Neural progenitor cell (in vitro differentiated cells): ENCODE data around the gene TMEM14A. TPM values are rescaled to one million over a fixed set of nuclear protein-coding genes. Genes with fewer than 3 reads are reported as not detected.

Experiments
- DNase-seq: peaks from one replicate; pipeline ENCODE4 v3.0.0-alpha.2; 2016; ENCODE audit warnings: low spot score
- H2AFZ ChIP-seq: fragments of 200-600 bp; sonication (generic); replicated peaks from 2 replicates; pipeline ENCODE4 v1.6.1; 2016; ENCODE audit warnings: antibody characterized with exemption
- H3F3A ChIP-seq: fragments of 200-600 bp; sonication (generic); 2 replicates; pipeline ENCODE4 v1.6.1; 2016; ENCODE audit warnings: antibody characterized with exemption, low read depth
- H3K27ac ChIP-seq: fragments of 200-600 bp; sonication (generic); 2 replicates; pipeline ENCODE4 v1.5.1; 2016; ENCODE audit warnings: mild to moderate bottlenecking
- H3K27me3 ChIP-seq: fragments of 200-600 bp; sonication (generic); 2 replicates; pipeline ENCODE4 v1.6.1; 2016; ENCODE audit warnings: mild to moderate bottlenecking, moderate library complexity
- H3K36me3 ChIP-seq: fragments of 200-600 bp; sonication (generic); 2 replicates; pipeline ENCODE4 v1.5.1; 2016
- H3K4me1 ChIP-seq: fragments of 200-600 bp; sonication (generic); 2 replicates; pipeline ENCODE4 v1.6.1; 2016; ENCODE audit warnings: mixed run types
- H3K4me2 ChIP-seq: fragments of 200-600 bp; sonication (generic); 2 replicates; pipeline ENCODE4 v1.6.1; 2016
- H3K4me3 ChIP-seq: fragments of 200-600 bp; sonication (generic); 2 replicates; pipeline ENCODE4 v1.5.1; 2016
- H3K79me2 ChIP-seq: fragments of 200-600 bp; sonication (generic); 2 replicates; pipeline ENCODE4 v1.6.1; 2016; ENCODE audit warnings: low read depth
- H3K9ac ChIP-seq: fragments of 200-600 bp; sonication (generic); 2 replicates; pipeline ENCODE4 v1.6.1; 2016
- H3K9me3 ChIP-seq: fragments of 200-600 bp; sonication (generic); 2 replicates; pipeline ENCODE4 v1.5.1; 2016; ENCODE audit warnings: low read depth
- H4K20me1 ChIP-seq: fragments of 200-600 bp; sonication (generic); 2 replicates; pipeline ENCODE4 v1.6.1; 2016; ENCODE audit warnings: low read depth
- H3K27ac Mint-ChIP-seq: 3 replicates; pipeline ENCODE4 v1.8.0; 2021; ENCODE audit warnings: mixed read lengths
- H3K27me3 Mint-ChIP-seq: 2 replicates; pipeline ENCODE4 v1.8.0; 2022; ENCODE audit warnings: low read depth, mild to moderate bottlenecking, inconsistent platforms, moderate library complexity, mixed read lengths; ENCODE audit not compliant: insufficient read depth
- H3K36me3 Mint-ChIP-seq: 3 replicates; pipeline ENCODE4 v1.8.0; 2021; ENCODE audit warnings: mixed read lengths
- H3K4me1 Mint-ChIP-seq: 3 replicates; pipeline ENCODE4 v1.8.0; 2021; ENCODE audit warnings: mixed read lengths
- H3K4me3 Mint-ChIP-seq: 3 replicates; pipeline ENCODE4 v1.8.0; 2021; ENCODE audit warnings: mild to moderate bottlenecking, moderate library complexity, mixed read lengths
- H3K9me3 Mint-ChIP-seq: 3 replicates; pipeline ENCODE4 v1.8.0; 2020; ENCODE audit warnings: mixed read lengths
- EZH2 ChIP-seq: fragments of 200-600 bp; sonication (generic); IDR thresholded peaks from 2 replicates; pipeline ENCODE4 v1.6.1; 2017; ENCODE audit warnings: antibody characterized with exemption, mild to moderate bottlenecking, moderate library complexity
- EZH2phosphoT487 ChIP-seq: fragments of 200-600 bp; sonication (generic); IDR thresholded peaks from 2 replicates; pipeline ENCODE4 v1.6.1; 2017; ENCODE audit warnings: antibody characterized with exemption
- total RNA-seq: library from RNA; depleted of rRNA; stranded (reverse); fragments of >200 nt; gene quantifications from 2 replicates; pipeline ENCODE4 v1.2.3, GENCODE V29; 2015; ENCODE audit warnings: low replicate concordance
- TF ChIP-seq, protein P1 (sequence below): fragments of 200-600 bp; sonication (generic); IDR thresholded peaks from 2 replicates; pipeline ENCODE4 v1.5.1; 2017; ENCODE audit warnings: antibody characterized with exemption, mild to moderate bottlenecking

TMEM14A gene
- total RNA-seq, 1 donor from 2014 or later = 33.7 TPM

DNA sequence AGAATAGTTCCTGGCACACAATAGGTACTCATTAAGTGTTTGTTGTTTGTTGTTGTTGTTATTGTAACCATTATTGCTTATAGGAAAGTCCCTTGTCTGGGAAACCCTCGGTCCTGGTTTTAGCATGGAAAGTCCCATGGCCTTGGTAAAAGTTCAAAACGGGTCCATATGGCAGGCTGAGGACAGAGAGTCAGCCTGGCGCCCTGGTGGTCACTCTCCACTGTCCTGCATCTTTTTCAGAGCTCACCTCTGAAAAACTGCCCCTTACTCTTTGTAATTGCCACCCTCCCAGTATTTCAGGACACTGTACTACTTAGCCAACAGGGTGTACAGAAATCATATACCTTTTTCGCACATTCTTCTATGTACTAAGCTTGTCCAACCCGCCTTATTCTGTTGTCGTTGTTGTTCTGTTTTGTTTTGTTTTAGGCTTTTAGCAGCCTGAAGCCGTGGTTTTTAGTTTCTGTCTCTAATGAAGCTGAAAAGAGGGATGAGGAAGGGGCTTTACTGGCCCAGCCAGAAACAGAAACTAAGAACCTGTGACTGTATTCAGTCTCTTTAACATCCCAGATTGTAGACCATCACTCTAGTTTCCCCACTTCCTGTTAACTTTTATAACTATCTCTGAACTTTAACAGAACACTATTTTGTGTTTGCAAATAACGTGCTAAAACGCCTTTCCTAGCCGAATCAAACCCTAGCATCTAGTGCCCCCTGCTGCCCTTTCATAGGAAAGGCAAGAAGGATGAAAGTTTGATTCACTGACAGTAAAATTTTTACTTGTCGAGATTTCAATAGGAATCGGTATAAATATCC, 7.6 kb upstream of the TMEM14A start:
- peaks cover 9% of the 10 kb centered on the region for H3K4me1 Mint-ChIP-seq
- H3K4me1 ChIP-seq = peaks cover 23% of the 10 kb centered on the region
- H3K9me3 Mint-ChIP-seq = no peaks in the 10 kb centered on the region
- peaks cover 10% of the 10 kb centered on the region for H3K36me3 Mint-ChIP-seq
- peaks cover 17% of the 10 kb centered on the region for H3K79me2 ChIP-seq
- no peaks in the 10 kb centered on the region for H3K36me3 ChIP-seq
- H4K20me1 ChIP-seq = no peaks in the 10 kb centered on the region
- peak overlapping the region; percentile 16 for H3K9ac ChIP-seq
- H2AFZ ChIP-seq = peak overlapping the region; percentile 78
- no peaks in the 10 kb centered on the region for H3K27me3 ChIP-seq
- H3K27me3 Mint-ChIP-seq = peaks cover 2% of the 10 kb centered on the region
- DNase-seq = peak; percentile 72
- peak overlapping the region; percentile 60 for H3K4me3 ChIP-seq
- peaks cover 3% of the 10 kb centered on the region for H3F3A ChIP-seq
- no peak for TF ChIP-seq EZH2phosphoT487
- TF ChIP-seq EZH2 = no peak
- TF ChIP-seq, protein P1, sequence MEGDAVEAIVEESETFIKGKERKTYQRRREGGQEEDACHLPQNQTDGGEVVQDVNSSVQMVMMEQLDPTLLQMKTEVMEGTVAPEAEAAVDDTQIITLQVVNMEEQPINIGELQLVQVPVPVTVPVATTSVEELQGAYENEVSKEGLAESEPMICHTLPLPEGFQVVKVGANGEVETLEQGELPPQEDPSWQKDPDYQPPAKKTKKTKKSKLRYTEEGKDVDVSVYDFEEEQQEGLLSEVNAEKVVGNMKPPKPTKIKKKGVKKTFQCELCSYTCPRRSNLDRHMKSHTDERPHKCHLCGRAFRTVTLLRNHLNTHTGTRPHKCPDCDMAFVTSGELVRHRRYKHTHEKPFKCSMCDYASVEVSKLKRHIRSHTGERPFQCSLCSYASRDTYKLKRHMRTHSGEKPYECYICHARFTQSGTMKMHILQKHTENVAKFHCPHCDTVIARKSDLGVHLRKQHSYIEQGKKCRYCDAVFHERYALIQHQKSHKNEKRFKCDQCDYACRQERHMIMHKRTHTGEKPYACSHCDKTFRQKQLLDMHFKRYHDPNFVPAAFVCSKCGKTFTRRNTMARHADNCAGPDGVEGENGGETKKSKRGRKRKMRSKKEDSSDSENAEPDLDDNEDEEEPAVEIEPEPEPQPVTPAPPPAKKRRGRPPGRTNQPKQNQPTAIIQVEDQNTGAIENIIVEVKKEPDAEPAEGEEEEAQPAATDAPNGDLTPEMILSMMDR = peak; percentile 97
- H3K4me3 Mint-ChIP-seq = no peak overlapping the region
- no peaks in the 10 kb centered on the region for H3K9me3 ChIP-seq
- no peak overlapping the region for H3K27ac ChIP-seq
- no peak overlapping the region for H3K27ac Mint-ChIP-seq
- H3K4me2 ChIP-seq = peak overlapping the region; percentile 89

DNA sequence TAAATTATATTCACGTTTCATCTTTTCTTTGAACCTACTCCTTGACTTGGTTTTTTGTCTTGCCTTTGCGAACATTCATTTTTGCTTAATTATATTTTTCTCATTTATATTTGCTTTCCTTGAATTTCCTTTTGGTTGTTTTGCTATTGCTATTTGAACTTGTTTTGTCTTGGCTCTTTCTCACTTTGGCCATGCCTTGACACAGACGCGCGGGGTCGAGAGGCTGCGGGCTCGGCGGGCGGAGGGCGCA, 7.1 kb upstream of the TMEM14A start:
- H3K9me3 ChIP-seq = no peaks in the 10 kb centered on the region
- H2AFZ ChIP-seq = peak overlapping the region; percentile 78
- DNase-seq = no peak
- no peak overlapping the region for H3K4me3 Mint-ChIP-seq
- H3F3A ChIP-seq = peaks cover 3% of the 10 kb centered on the region
- peaks cover 2% of the 10 kb centered on the region for H3K27me3 Mint-ChIP-seq
- H3K27ac ChIP-seq = no peak overlapping the region
- peak overlapping the region; percentile 89 for H3K4me2 ChIP-seq
- H3K4me3 ChIP-seq = peak overlapping the region; percentile 60
- H4K20me1 ChIP-seq = no peaks in the 10 kb centered on the region
- no peaks in the 10 kb centered on the region for H3K36me3 ChIP-seq
- H3K36me3 Mint-ChIP-seq = peaks cover 10% of the 10 kb centered on the region
- peaks cover 17% of the 10 kb centered on the region for H3K79me2 ChIP-seq
- H3K4me1 Mint-ChIP-seq = peaks cover 9% of the 10 kb centered on the region
- H3K4me1 ChIP-seq = peaks cover 23% of the 10 kb centered on the region
- no peak overlapping the region for H3K27ac Mint-ChIP-seq
- no peaks in the 10 kb centered on the region for H3K27me3 ChIP-seq
- no peak for TF ChIP-seq EZH2
- TF ChIP-seq, protein P1 = no peak
- TF ChIP-seq EZH2phosphoT487 = no peak
- H3K9me3 Mint-ChIP-seq = no peaks in the 10 kb centered on the region
- peak overlapping the region; percentile 16 for H3K9ac ChIP-seq

DNA sequence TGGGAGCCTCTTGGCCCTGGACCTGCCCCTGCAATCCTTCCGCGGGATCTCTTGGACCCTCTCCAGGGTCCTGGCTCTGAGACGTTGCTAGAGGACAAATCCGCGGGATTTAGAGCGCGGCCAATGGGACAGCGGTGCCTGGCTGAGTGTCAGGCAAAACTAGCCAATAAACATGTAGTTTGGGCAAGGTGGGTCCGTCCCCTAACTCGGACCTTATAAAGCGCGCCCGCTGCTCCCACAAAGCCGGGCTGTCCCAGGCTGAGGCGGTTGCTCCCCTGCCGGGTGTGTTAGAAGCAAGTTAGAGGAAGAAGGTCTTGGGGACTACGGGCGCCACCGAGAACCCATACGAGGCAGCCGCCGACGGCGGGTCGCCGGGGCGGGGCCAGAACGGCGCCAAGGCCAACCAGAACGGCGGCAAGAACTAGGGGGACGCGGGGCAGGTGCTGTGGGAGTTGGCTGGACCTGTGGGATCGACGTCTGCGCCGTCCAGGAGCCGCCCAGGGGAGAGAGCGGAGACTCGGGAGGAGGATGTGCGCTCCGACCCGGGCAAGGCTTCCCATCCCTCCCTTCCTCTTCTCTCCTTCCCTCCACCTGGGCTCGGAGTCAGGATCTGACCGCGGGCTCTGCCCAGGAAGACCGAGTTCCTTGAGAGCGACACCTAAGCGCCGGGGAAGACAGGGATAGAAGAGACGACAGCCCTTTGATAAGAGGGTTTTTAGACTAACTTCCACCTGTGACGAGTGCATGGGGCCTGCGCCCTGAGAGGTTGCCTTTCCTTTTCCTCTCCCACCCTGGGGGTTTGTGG, 6.5 kb upstream of the TMEM14A start:
- peaks cover 2% of the 10 kb centered on the region for H3K27me3 Mint-ChIP-seq
- no peak overlapping the region for H3K27ac Mint-ChIP-seq
- no peak overlapping the region for H3K27ac ChIP-seq
- peaks cover 9% of the 10 kb centered on the region for H3K4me1 Mint-ChIP-seq
- peak overlapping the region; percentile 60 for H3K4me3 ChIP-seq
- no peaks in the 10 kb centered on the region for H3K27me3 ChIP-seq
- H2AFZ ChIP-seq = peak overlapping the region; percentile 78
- no peak overlapping the region for H3K4me3 Mint-ChIP-seq
- peak overlapping the region; percentile 16 for H3K9ac ChIP-seq
- no peaks in the 10 kb centered on the region for H3K36me3 ChIP-seq
- H3F3A ChIP-seq = peaks cover 3% of the 10 kb centered on the region
- no peaks in the 10 kb centered on the region for H4K20me1 ChIP-seq
- peak overlapping the region; percentile 89 for H3K4me2 ChIP-seq
- no peaks in the 10 kb centered on the region for H3K9me3 Mint-ChIP-seq
- peaks cover 23% of the 10 kb centered on the region for H3K4me1 ChIP-seq
- H3K79me2 ChIP-seq = peaks cover 17% of the 10 kb centered on the region
- H3K9me3 ChIP-seq = no peaks in the 10 kb centered on the region
- peaks cover 10% of the 10 kb centered on the region for H3K36me3 Mint-ChIP-seq
- TF ChIP-seq EZH2phosphoT487 (no peak), EZH2 (no peak)
- TF ChIP-seq, protein P1 = no peak
- DNase-seq = peak; percentile 97
